Heart left ventricle (tissue), 13 donors: ENCODE data around the gene NUDC.

Experiments
- CTCF ChIP-seq, 12 donors: fragments of 200-600 bp; sonication (generic) in 4 of 12; IDR thresholded peaks; one replicate each; pipeline versions ENCODE4 v1.5.0 to v1.8.0; 2018 to 2022; ENCODE audit warnings: antibody characterized with exemption in 12 of 12, mild to moderate bottlenecking in 5 of 12
- POLR2A ChIP-seq, 2 donors: fragments of 450-650 bp; IDR thresholded peaks; one replicate each; pipeline ENCODE4 v1.6.1; 2017; ENCODE audit warnings: antibody characterized with exemption in 2 of 2, mild to moderate bottlenecking in 2 of 2, moderate library complexity in 2 of 2
- donor health status: ischemic (EF 13 %, LVEDD 7.1; RV severe dilation, severe dysfunction).
- donor health status: DM: no; HTN: yes; CAD: no.
- donor health status: DM: no; HTN: no; CAD: no.
- donor health status: ischemic (EF 25% LVEDD 6.9; RV normal size, moderate dysfunction).
- donor health status: ischemic (EF 25% LVEDD 5.7; RV mildly dilated, moderate dysfunction).
- donor health status: ischemic (EF 35%, LVEDD 5.7; RV mildly dilated, moderate dysfunction).
- donor health status: nonischemic (EF 11% LVEDD 7.7; RV severe dilation, severe dysfunction).
- donor health status: DM: yes; HTN: yes; CAD: no.
- donor health status: PGD.
- donor health status: ischemic (EF 29% LVEDD 5.4; RV normal size, mild dysfunction).
- donor health status: nonischemic (EF 23%, LVEDD 6.1; RV moderate dilation, normal function).

- TF ChIP-seq CTCF (IDR thresholded peaks at IDR 0.05) (no peak), POLR2A (IDR thresholded peaks at IDR 0.05) (no peak)
Measured at GRCh38 chr1:26938004-26938658, 16.6 kb downstream of the NUDC start.
